Subcutaneous adipose tissue (tissue), 4 donors: ENCODE data around the gene LRRC19. TPM values are rescaled to one million over a fixed set of nuclear protein-coding genes. Genes with fewer than 3 reads are reported as not detected.

Experiments used
- total RNA-seq, 4 donors: library from RNA; depleted of rRNA; stranded (reverse); fragments of >200 nt; gene quantifications; one replicate each; pipeline ENCODE4 v1.1.0, GENCODE V29; 2016
- TF ChIP-seq, protein P1 (sequence below): fragments of 450-650 bp; IDR thresholded peaks from one replicate; pipeline ENCODE4 v1.5.1; 2016; ENCODE audit warnings: low read depth, mild to moderate bottlenecking, control low read depth, antibody characterized with exemption, moderate library complexity

Gene LRRC19
- total RNA-seq, 4 donors from 2014 or later: not detected

DNA sequence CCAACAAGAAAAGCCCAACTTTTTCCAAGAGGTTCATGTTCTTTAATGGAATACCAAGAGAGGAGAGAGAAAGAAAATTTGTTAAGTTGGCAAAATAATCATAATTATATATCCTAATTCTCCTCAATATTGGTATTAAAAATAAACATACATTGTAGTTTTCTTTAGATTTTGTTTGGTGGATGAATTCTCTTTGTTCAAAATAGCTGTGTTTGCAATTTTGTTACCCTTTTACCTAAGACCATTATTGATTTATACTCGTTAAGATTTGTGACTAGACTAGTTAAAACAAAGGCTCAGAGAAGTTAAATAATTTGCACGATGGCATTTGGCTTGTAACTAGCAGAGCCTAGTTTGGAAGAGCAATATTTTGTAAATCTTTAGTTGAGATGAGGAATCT, 9.7 kb downstream of the LRRC19 start:
- TF ChIP-seq, protein P1, sequence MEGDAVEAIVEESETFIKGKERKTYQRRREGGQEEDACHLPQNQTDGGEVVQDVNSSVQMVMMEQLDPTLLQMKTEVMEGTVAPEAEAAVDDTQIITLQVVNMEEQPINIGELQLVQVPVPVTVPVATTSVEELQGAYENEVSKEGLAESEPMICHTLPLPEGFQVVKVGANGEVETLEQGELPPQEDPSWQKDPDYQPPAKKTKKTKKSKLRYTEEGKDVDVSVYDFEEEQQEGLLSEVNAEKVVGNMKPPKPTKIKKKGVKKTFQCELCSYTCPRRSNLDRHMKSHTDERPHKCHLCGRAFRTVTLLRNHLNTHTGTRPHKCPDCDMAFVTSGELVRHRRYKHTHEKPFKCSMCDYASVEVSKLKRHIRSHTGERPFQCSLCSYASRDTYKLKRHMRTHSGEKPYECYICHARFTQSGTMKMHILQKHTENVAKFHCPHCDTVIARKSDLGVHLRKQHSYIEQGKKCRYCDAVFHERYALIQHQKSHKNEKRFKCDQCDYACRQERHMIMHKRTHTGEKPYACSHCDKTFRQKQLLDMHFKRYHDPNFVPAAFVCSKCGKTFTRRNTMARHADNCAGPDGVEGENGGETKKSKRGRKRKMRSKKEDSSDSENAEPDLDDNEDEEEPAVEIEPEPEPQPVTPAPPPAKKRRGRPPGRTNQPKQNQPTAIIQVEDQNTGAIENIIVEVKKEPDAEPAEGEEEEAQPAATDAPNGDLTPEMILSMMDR: no peak

DNA sequence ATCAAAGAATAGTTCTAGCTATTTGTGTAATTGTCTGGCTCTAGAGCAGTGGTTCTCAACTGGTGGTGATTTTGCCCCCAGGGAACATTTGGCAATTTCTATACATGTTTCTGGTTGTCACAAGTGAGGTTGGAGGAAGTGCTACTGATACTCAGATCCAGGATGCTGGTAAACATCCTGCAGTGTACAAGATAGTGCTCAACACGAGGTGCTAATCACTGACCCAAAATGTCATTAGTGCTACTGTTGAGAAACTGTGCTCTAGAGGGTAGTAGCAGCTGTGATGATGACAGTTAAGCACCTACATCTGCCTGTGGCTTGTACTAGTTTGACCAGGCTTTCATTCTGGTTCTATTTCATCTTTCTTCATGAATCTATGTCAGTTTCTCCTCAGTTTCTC, 22.1 kb downstream of the LRRC19 start:
- TF ChIP-seq, protein P1: no peak

DNA sequence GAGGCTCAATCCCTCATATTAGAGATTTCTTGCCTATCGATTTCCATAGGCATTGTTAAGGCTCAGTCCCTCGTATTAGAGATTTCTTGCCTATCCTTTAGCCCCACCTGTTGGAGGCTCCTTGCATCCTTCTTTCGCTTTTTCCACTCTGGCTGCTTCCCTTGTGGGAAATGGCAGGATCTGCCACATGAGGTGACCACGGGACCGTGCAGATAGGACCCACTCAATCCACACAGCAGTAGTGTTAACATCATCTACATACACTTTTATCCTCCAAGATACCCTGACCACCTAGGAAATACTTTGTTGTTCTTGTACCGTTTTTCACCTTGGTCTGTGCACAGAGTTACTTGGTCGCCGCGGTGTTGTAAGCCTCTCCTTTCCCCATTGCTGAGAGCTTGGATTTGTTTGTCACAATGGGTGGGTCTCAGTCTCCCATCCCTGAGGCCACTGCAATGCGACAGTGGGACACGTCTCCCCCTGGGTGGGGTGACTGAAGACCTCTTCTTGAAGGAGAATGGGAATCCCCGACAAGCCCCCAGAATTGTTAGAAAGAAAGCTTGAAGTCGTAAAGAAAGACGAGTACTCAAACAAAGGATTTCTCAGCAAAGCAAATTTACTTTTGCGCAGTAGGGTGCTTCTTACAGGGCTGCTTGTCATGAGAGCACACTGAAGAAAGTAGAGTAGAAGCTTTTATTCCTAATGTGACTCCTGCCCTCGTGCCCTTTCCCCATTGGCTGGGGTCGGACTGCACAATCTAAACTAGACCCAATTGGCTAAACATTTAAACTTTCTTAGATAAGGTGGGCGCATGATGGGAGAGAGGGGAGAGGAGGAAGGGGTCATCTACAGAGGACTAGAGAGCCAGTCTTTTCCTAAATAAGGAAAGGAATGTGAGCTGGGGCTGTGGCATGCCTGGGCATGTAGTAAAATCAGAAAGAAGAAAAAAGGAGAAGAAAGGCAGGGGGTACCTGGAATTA, 29.5 kb downstream of the LRRC19 start:
- TF ChIP-seq, protein P1: no peak

DNA sequence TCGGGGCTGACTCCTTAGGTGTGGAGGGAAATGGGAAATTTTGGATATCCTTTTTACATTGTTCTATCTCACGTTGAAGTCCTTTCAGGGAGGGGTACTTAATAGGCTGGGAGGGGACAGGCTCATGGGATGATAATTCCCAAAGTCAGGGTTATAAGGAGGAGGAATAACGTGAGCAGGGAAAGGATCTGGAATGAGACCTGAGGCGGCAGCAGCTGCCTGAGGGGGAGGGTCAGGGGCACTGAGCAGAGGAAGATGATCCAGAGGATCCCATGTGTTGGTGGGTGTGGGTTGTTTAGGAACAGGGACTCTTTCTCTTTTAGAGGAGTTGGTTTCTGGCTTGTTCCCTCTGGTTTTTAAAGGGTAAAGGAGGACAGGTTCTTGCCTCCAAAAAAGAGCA, 30.5 kb downstream of the LRRC19 start:
- TF ChIP-seq, protein P1: no peak

DNA sequence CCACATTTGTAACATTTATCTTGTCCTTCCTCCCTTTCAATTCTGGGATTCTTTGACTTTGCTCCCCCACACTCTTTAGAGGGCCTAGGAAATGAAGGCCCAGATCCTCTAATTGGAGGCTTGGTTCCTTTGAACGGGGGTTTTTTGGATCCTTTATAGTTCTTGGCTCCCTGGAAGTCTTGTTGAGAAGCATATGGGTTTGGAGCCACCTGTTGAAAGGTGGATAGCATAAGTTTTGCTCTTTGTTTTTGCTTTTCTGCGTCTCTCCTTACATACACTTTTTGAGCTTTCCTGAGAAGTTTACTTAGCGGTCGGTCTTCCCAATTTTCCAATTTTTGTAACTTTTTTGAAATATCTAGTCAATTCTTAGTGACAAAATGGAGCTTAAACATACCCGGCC, 31.5 kb downstream of the LRRC19 start:
- TF ChIP-seq, protein P1: no peak

DNA sequence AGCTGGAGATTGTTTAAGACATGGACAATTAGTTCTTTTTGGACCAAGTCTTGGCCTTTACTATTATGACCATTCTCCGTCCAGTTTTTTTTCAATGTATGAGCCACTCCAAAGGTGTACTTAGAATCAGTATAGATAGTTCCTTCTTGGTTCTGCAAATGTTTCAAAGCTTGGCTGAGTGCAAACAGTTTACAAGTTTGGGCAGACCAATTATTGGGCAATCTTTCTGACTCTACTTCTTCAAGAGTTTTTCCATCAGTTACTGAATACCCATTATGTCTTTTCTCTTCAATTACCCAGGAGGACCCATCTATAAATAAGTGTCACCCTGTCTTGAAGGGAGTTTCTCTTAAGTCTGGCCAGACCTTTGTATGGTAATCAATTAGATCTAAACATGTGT, 33.8 kb downstream of the LRRC19 start:
- TF ChIP-seq, protein P1: no peak

DNA sequence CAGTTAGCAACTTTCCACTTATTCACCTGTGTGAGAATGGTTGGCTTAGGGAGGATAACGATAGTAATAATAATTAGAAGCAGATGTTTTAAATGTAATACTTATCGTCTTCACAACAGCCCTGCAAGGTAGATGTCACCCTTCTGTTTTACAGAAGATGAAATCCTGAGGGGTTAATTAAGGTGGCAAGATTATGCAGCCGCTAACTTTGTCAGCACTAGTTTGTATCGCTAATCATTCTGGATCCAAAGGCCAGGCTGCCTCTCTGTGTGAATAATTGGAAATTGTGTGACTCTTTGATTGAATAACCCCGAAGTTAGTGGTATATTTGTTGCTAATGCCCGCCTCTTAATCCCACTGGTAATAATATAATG, 48.6 kb downstream of the LRRC19 start:
- TF ChIP-seq, protein P1: no peak
